HG03354 (cell line): ENCODE measurements around the gene MAPK1.
"Not testable (repeated sequence)": the region's sequence is repeated elsewhere in the genome, so short reads cannot be mapped to it uniquely, and the experiment has no call there.

ENCODE experiments used
- ATAC-seq: cut with Tn5 transposase; IDR thresholded peaks from one replicate; pipeline ENCODE4 v1.9.1; 2021; ENCODE audit warnings: mild to moderate bottlenecking; ENCODE audit not compliant: unreplicated experiment, poor library complexity, severe bottlenecking

Gene MAPK1

GRCh38 chr22:21735200-21736083, 132.0 kb downstream of the MAPK1 start, which contains the start of gene YPEL1:
YPEL1 (minus strand) TSS chr22:21735794; CDS start chr22:21710744, 25,050 bp downstream.
- peak; percentile 85 for ATAC-seq

GRCh38 chr22:21734540-21735199, 132.8 kb downstream of the MAPK1 start:
- ATAC-seq, result no peak

GRCh38 chr22:21731503-21731902, 135.9 kb downstream of the MAPK1 start:
- no peak for ATAC-seq

GRCh38 chr22:21730535-21731308, 136.7 kb downstream of the MAPK1 start:
- no peak for ATAC-seq

- not testable (repeated sequence) for ATAC-seq
Observed at GRCh38 chr22:21729184-21729583, 138.3 kb downstream of the MAPK1 start.

- ATAC-seq, result no peak
Observed at GRCh38 chr22:21728270-21728669, 139.2 kb downstream of the MAPK1 start.

GRCh38 chr22:21727768-21728167, 139.7 kb downstream of the MAPK1 start:
- no peak for ATAC-seq

- ATAC-seq, result no peak
Observed at GRCh38 chr22:21727159-21727558, 140.3 kb downstream of the MAPK1 start.

- ATAC-seq, result no peak
Observed at GRCh38 chr22:21726650-21727049, 140.8 kb downstream of the MAPK1 start.

- ATAC-seq, result no peak
Observed at GRCh38 chr22:21725956-21726649, 141.3 kb downstream of the MAPK1 start.

GRCh38 chr22:21724496-21724895, 142.9 kb downstream of the MAPK1 start:
- ATAC-seq, result not testable (repeated sequence)

- ATAC-seq, result not testable (repeated sequence)
Observed at GRCh38 chr22:21721195-21721852, 146.1 kb downstream of the MAPK1 start.

- not testable (repeated sequence) for ATAC-seq
Observed at GRCh38 chr22:21720191-21720859, 147.1 kb downstream of the MAPK1 start.

- ATAC-seq, result no peak
Observed at GRCh38 chr22:21719024-21719423, 148.4 kb downstream of the MAPK1 start.

- ATAC-seq, result no peak
Observed at GRCh38 chr22:21718499-21718898, 148.9 kb downstream of the MAPK1 start.

- not testable (repeated sequence) for ATAC-seq
Observed at GRCh38 chr22:21716395-21717122, 150.9 kb downstream of the MAPK1 start.

- ATAC-seq, result no peak
Observed at GRCh38 chr22:21714786-21715185, 152.7 kb downstream of the MAPK1 start.
